ENCODE measurements around the gene TTLL5. TPM values are rescaled to one million over a fixed set of nuclear protein-coding genes. Genes with fewer than 3 reads are reported as not detected.

The TTLL5 gene
- polyA plus RNA-seq, 1 of the 3 experiments (the other 2 are of a cell fraction): 9.6 TPM

GRCh38 chr14:75876530-75876929 is 215.5 kb downstream of the TTLL5 start:
- Histone ChIP-seq H3K4me2 (peak overlapping the region; percentile 38; the same call in 1 of the 2 replicates), H3K27ac (ENCODE audit: low read depth in 2 of 2, low read length in 1 of 2) (peak overlapping the region in 1 of 2 experiments; percentile 97; a peak in 3 of 4 replicates), H3K36me3 (replicated peaks in 1 of 2; ENCODE audit: control insufficient read depth in 1 of 2, insufficient read depth in 2 of 2, low read length in 1 of 2) (no peaks in the 10 kb centered on the region), H3F3A (replicated peaks; ENCODE audit: insufficient read depth) (peaks cover 42% of the 10 kb centered on the region), H4K20me1 (ENCODE audit: insufficient read depth) (no peaks in the 10 kb centered on the region), H3K27me3 (ENCODE audit: insufficient read depth) (no peaks in the 10 kb centered on the region), H3K9me3 (no peaks in the 10 kb centered on the region), H3K4me3 (ENCODE audit: low read depth in 2 of 2, low read length in 1 of 2) (no peak overlapping the region), H2AFZ (ENCODE audit: low read depth) (no peak overlapping the region), H3K79me2 (ENCODE audit: insufficient read depth) (no peaks in the 10 kb centered on the region), H3K9ac (peak overlapping the region; percentile 32; the same call in 1 of the 2 replicates), H3K9me2 (no peaks in the 10 kb centered on the region), H3K4me1 (ENCODE audit: control insufficient read depth in 1 of 2, insufficient read depth in 2 of 2, low read depth in 1 of 2, low read length in 1 of 2) (peaks cover 7 to 43% of the 10 kb centered on the region in 2 experiments)
- no peak for DNase-seq
- WGBS (ENCODE audit: low lambda C conversion rate): 85% methylated on average over 3 of the region's 3 CpGs
- ChIA-PET POLR2A (no interaction called here), CTCF (interaction anchor here (1.0 to 2.1 kb wide), 3 partner anchors 30 to 168 kb away, joined by 4 to 8 read pairs (median 6); no protein-coding TSS in a partner anchor)
- TF ChIP-seq RXRA (IDR thresholded peaks at IDR 0.05; ENCODE audit: borderline replicate concordance, low read depth) (no peak), POLR2AphosphoS5 (IDR thresholded peaks at IDR 0.05; ENCODE audit: low read depth, low read length) (no peak), GABPA (IDR thresholded peaks at IDR 0.05; ENCODE audit: low read depth) (no peak), PBX3 (IDR thresholded peaks at IDR 0.05) (no peak), SIN3A (IDR thresholded peaks at IDR 0.05; ENCODE audit: borderline replicate concordance, low read depth, low read length) (no peak), NRF1 (IDR thresholded peaks at IDR 0.05; ENCODE audit: low read depth, low read length) (no peak), MXI1 (IDR thresholded peaks at IDR 0.05; ENCODE audit: low read depth, low read length) (no peak), MEF2A (IDR thresholded peaks at IDR 0.05; ENCODE audit: borderline replicate concordance, low read depth) (no peak), RAD21 (IDR thresholded peaks at IDR 0.05; ENCODE audit: low read length) (no peak), EZH2phosphoT487 (IDR thresholded peaks at IDR 0.05; ENCODE audit: borderline replicate concordance, low read depth) (no peak), TEAD4 (IDR thresholded peaks at IDR 0.05; ENCODE audit: borderline replicate concordance, insufficient read depth) (no peak)
- TF ChIP-seq, protein P1, sequence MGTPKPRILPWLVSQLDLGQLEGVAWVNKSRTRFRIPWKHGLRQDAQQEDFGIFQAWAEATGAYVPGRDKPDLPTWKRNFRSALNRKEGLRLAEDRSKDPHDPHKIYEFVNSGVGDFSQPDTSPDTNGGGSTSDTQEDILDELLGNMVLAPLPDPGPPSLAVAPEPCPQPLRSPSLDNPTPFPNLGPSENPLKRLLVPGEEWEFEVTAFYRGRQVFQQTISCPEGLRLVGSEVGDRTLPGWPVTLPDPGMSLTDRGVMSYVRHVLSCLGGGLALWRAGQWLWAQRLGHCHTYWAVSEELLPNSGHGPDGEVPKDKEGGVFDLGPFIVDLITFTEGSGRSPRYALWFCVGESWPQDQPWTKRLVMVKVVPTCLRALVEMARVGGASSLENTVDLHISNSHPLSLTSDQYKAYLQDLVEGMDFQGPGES (IDR thresholded peaks at IDR 0.05; ENCODE audit: low read depth, low read length): no peak
- TF ChIP-seq, protein P2, sequence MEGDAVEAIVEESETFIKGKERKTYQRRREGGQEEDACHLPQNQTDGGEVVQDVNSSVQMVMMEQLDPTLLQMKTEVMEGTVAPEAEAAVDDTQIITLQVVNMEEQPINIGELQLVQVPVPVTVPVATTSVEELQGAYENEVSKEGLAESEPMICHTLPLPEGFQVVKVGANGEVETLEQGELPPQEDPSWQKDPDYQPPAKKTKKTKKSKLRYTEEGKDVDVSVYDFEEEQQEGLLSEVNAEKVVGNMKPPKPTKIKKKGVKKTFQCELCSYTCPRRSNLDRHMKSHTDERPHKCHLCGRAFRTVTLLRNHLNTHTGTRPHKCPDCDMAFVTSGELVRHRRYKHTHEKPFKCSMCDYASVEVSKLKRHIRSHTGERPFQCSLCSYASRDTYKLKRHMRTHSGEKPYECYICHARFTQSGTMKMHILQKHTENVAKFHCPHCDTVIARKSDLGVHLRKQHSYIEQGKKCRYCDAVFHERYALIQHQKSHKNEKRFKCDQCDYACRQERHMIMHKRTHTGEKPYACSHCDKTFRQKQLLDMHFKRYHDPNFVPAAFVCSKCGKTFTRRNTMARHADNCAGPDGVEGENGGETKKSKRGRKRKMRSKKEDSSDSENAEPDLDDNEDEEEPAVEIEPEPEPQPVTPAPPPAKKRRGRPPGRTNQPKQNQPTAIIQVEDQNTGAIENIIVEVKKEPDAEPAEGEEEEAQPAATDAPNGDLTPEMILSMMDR (IDR thresholded peaks at IDR 0.05): no peak

DNA sequence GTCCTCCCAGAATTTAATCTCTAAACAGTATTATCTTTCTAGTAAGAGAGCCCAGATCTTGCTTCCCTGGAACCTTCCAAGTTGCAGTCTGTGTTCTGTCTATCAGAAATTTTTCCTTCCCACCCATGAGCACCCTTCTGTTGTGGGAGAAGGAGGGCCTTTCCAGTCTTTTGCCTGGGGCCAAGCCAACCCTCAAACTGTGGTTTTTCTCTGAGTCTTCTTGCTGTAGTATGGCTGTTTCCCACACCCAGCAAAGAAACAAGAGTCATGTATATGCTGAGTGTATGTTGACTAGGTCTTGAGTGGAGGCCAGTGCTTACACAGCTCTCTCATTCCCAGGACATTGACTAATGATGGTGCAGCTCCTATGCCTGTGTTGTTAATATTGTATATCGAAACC is 216.2 kb downstream of the TTLL5 start:
- Histone ChIP-seq H3K9me2 (no peaks in the 10 kb centered on the region), H3K4me2 (peak overlapping the region; percentile 38; the same call in 1 of the 2 replicates), H3K79me2 (ENCODE audit: insufficient read depth) (no peaks in the 10 kb centered on the region), H3K9me3 (no peaks in the 10 kb centered on the region), H3F3A (replicated peaks; ENCODE audit: insufficient read depth) (peaks cover 41% of the 10 kb centered on the region), H3K27ac (ENCODE audit: low read depth in 2 of 2, low read length in 1 of 2) (peak overlapping the region in 1 of 2 experiments; percentile 97; a peak in 3 of 4 replicates), H3K9ac (peak overlapping the region; percentile 32; the same call in 1 of the 2 replicates), H3K36me3 (replicated peaks in 1 of 2; ENCODE audit: control insufficient read depth in 1 of 2, insufficient read depth in 2 of 2, low read length in 1 of 2) (peaks cover 0 to 1% of the 10 kb centered on the region in 2 experiments), H3K4me3 (ENCODE audit: low read depth in 2 of 2, low read length in 1 of 2) (no peak overlapping the region), H4K20me1 (ENCODE audit: insufficient read depth) (no peaks in the 10 kb centered on the region), H2AFZ (ENCODE audit: low read depth) (no peak overlapping the region), H3K4me1 (ENCODE audit: control insufficient read depth in 1 of 2, insufficient read depth in 2 of 2, low read depth in 1 of 2, low read length in 1 of 2) (peaks cover 6 to 49% of the 10 kb centered on the region in 2 experiments), H3K27me3 (ENCODE audit: insufficient read depth) (no peaks in the 10 kb centered on the region)
- CTCF ChIA-PET: interaction anchor here (1.0 to 2.1 kb wide), 2 partner anchors 30 to 76 kb away, joined by 3 to 8 read pairs; no protein-coding TSS in a partner anchor
- POLR2A ChIA-PET: no interaction called here
- WGBS (ENCODE audit: low lambda C conversion rate): 50% methylated on average over 1 of the region's 1 CpG
- DNase-seq: no peak
- no peak for TF ChIP-seq RCOR1 (IDR thresholded peaks at IDR 0.05; ENCODE audit: low read length)
- TF ChIP-seq PBX3 (IDR thresholded peaks at IDR 0.05): peak; percentile 67
- no peak for TF ChIP-seq GABPA (IDR thresholded peaks at IDR 0.05; ENCODE audit: low read depth)
- TF ChIP-seq, protein P1 (IDR thresholded peaks at IDR 0.05; ENCODE audit: low read depth, low read length): no peak
- no peak for TF ChIP-seq RAD21 (IDR thresholded peaks at IDR 0.05; ENCODE audit: low read length)
- TF ChIP-seq GATA2 (CRISPR knock-in tag; IDR thresholded peaks at IDR 0.05): no peak
- TF ChIP-seq, protein P3, sequence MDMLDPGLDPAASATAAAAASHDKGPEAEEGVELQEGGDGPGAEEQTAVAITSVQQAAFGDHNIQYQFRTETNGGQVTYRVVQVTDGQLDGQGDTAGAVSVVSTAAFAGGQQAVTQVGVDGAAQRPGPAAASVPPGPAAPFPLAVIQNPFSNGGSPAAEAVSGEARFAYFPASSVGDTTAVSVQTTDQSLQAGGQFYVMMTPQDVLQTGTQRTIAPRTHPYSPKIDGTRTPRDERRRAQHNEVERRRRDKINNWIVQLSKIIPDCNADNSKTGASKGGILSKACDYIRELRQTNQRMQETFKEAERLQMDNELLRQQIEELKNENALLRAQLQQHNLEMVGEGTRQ (IDR thresholded peaks at IDR 0.05; ENCODE audit: borderline replicate concordance, low read depth, low read length): no peak
- no peak for TF ChIP-seq JUND (IDR thresholded peaks at IDR 0.05)
- no peak for TF ChIP-seq CHD2 (IDR thresholded peaks at IDR 0.05; ENCODE audit: low read length, partially characterized antibody)
- TF ChIP-seq NRF1 (IDR thresholded peaks at IDR 0.05; ENCODE audit: low read depth, low read length): no peak
- TF ChIP-seq TCF12 (IDR thresholded peaks at IDR 0.05): peak; percentile 71; the same call in 1 of the 2 replicates

Measured in SK-N-SH (cell line).